Large intestine (tissue), 3 donors: ENCODE measurements around the gene TMEM154. TPM values are rescaled to one million over a fixed set of nuclear protein-coding genes. Genes with fewer than 3 reads are reported as not detected.

Experiments used
- DNase-seq, 2 donors: peaks; one replicate each; pipeline versions ENCODE4 v3.0.0 to v3.0.0-alpha.2; 2013
- H3K27ac ChIP-seq: one replicate; pipeline ENCODE4 v1.5.1; 2013; ENCODE audit warnings: low read length
- H3K27me3 ChIP-seq: 2 replicates; pipeline ENCODE4 v1.6.1; 2013; ENCODE audit warnings: low read length; ENCODE audit not compliant: control insufficient read depth, insufficient read depth
- H3K36me3 ChIP-seq: 2 replicates; pipeline ENCODE4 v1.6.1; 2013; ENCODE audit warnings: low read length; ENCODE audit not compliant: control insufficient read depth, insufficient read depth
- H3K4me1 ChIP-seq: one replicate; pipeline ENCODE4 v1.6.1; 2013; ENCODE audit warnings: low read length; ENCODE audit not compliant: control insufficient read depth, insufficient read depth
- H3K4me3 ChIP-seq: one replicate; pipeline ENCODE4 v1.5.1; 2013; ENCODE audit warnings: low read length
- H3K9me3 ChIP-seq: one replicate; pipeline ENCODE4 v1.6.1; 2013; ENCODE audit warnings: mild to moderate bottlenecking, low read depth, low read length, moderate library complexity; ENCODE audit not compliant: control insufficient read depth
- WGBS: methylation state at CpG from one replicate; pipeline ENCODE4 v1.1.5; 2013; ENCODE audit warnings: low lambda C conversion rate; ENCODE audit not compliant: insufficient coverage; 5-methylcytosine and 5-hydroxymethylcytosine counted together
- polyA plus RNA-seq: library from polyadenylated mRNA; unstranded; fragments of 120-200 nt; gene quantifications from one replicate; pipeline ENCODE4 v1.2.1, GENCODE V29; 2013

TMEM154 gene
- polyA plus RNA-seq, 1 donor: 0.90 TPM

DNA sequence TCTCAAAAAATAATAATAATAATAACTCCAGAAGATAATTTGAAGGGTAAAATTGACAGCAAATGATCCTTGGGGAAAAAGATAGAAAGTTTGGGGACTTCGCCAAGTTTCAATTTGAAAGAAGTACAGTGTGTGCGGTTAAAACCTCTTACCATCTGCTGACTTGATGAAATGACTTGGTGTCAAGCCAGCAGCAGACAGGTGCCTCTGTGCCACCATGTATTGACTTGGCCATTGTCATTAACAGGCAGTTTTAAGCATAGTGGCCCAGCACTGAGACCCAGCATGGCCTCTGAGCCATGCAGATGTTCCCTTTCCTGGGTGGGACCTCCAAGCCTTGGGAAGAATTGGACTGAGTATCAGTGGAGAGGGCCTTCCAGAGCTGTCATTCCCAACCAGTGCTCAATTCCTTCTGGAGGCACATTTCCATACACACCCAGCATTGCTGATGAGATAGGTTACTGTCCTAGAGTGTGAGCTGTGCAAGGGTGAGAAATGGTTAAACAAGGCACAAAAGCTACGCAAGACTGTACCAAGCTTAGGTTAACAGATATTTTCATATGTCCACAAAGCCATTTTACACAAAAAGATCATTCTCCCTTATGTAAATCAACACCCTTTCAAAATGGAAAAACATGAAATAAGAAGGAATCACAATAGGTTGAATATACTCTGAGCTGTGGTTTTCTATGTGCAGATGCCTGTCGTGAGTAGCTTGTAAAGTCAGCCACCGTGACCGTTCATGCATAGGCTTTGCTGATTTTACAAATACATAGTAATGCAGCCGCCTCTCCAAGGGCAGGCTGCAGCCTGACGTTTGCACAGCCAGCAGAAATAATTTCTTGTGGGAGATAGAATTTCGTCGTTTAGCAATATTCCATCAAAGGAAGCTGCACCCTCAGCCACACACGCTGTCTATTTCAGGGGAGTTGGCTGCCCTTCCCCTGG lies 84.5 kb downstream of the TMEM154 start:
- H3K36me3 ChIP-seq: no peaks in the 10 kb centered on the region
- H3K27ac ChIP-seq: no peak overlapping the region
- H3K27me3 ChIP-seq: no peaks in the 10 kb centered on the region
- H3K4me3 ChIP-seq: no peak overlapping the region
- DNase-seq: no peak
- H3K9me3 ChIP-seq: no peaks in the 10 kb centered on the region
- no peaks in the 10 kb centered on the region for H3K4me1 ChIP-seq
- WGBS: 67% methylated on average over 3 of the region's 11 CpGs

DNA sequence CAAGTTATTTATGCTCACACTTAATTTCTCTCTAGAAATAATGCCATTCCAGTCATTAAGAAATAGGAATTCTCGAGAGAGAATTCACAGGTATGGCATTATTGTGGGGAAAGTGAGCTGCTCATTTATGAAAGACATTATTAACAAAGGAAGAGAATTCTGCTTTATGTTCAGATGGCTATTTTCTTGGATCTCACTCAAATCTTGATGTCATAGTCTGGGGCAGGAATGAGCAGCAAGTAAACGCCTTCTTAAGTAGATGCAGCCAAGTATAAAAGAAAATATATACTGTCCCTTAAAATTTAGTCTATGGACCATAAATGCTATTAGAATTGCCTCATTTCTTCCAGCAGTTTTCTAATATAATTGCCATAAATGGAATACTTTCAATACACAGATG lies 85.7 kb downstream of the TMEM154 start:
- Histone ChIP-seq H3K27me3 (no peaks in the 10 kb centered on the region), H3K27ac (no peak overlapping the region), H3K36me3 (no peaks in the 10 kb centered on the region), H3K4me1 (no peaks in the 10 kb centered on the region), H3K4me3 (no peak overlapping the region), H3K9me3 (no peaks in the 10 kb centered on the region)
- DNase-seq: no peak
- no CpG with 5 or more reads among the region's 2 CpGs for WGBS

DNA sequence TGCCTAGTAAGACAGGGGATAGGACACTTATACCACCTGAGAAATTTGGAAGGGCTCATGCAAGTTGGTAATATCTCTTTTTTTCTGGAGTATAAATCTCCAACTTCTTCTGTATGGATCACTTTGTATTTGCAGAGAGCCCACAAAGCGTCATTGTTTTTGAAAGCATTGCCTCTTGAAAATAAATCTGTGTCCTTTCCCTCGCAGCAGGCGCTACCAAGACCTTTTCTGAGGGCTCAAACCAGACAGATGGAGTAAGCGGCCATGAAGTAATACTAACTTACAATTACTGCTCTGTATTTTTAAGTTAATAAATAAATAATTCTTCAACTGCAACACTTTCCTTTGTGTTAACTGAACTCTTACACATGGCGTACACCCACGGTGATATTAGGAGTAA lies 87.9 kb downstream of the TMEM154 start:
- no peaks in the 10 kb centered on the region for H3K36me3 ChIP-seq
- H3K4me1 ChIP-seq: no peaks in the 10 kb centered on the region
- no peak for DNase-seq
- no peak overlapping the region for H3K27ac ChIP-seq
- H3K9me3 ChIP-seq: peaks cover 6% of the 10 kb centered on the region
- H3K27me3 ChIP-seq: no peaks in the 10 kb centered on the region
- H3K4me3 ChIP-seq: no peak overlapping the region
- no CpG with 5 or more reads among the region's 6 CpGs for WGBS

DNA sequence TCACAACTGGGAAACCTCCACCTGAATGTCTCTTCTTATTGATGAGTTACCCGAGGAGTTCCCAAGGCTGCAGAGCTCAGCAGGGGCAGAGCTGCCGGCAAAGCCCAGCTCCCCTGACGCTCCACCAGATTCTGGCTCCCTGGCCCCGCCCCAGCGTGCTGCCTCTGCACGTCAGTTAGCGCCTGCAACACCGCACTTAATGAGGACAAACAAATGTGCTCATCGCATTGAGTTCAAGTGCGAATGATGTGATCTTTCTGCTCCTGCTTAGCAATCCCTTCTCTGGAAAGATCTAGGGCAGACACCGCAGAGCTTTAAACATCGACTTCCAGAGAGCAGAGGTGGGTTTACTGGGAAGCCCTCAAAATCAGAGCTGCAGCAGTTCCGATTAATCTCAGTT lies 88.4 kb downstream of the TMEM154 start:
- Histone ChIP-seq H3K27me3 (no peaks in the 10 kb centered on the region), H3K27ac (no peak overlapping the region), H3K36me3 (no peaks in the 10 kb centered on the region), H3K9me3 (peaks cover 6% of the 10 kb centered on the region), H3K4me1 (no peaks in the 10 kb centered on the region), H3K4me3 (no peak overlapping the region)
- peak in 1 of 2 donors; percentile 39 for DNase-seq
- WGBS: 40% methylated on average over 1 of the region's 13 CpGs

DNA sequence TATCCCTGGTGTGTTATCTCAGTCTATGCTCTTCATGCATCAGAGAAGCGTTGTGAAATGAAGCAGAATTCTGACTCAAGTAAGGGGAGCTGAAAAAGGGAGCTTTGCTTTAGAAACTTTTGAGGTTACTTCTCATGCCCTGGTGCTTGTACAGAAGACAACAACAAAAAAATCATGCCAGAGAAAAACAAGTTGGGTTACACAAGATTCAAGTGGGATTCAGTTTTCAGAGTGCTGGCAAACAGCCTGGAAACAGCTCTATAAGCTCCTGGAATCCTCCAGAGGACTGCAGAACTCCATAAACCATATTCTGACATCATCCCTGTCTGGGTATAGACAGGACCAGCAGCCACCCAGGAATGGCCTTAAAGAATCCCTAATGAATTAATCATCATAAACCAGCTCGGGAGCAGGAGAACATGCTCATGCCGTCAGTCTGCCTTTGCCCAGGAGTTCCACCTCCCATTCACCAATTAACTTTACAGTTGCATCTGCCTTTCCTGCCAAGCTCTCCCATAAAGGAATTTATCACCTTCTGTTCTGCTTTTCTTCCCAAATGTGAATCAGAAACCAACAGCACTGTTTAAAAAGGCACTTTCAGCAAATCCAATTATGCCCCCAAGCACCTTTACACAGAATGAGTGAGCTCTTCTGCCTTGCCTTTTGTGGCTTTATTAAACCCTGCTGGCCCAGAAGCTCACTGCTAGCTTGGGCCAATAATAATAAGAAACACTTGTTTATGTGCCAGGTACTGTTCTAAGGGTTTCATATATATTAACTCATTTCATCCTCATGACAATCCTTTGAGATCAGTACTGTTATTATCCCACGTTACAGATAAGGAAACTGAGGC lies 89.4 kb downstream of the TMEM154 start:
- Histone ChIP-seq H3K27ac (no peak overlapping the region), H3K9me3 (peaks cover 6% of the 10 kb centered on the region), H3K4me3 (no peak overlapping the region), H3K4me1 (no peaks in the 10 kb centered on the region), H3K27me3 (no peaks in the 10 kb centered on the region), H3K36me3 (no peaks in the 10 kb centered on the region)
- peak; percentile 38 to 67 for DNase-seq
- WGBS: 60% methylated on average over 1 of the region's 4 CpGs

DNA sequence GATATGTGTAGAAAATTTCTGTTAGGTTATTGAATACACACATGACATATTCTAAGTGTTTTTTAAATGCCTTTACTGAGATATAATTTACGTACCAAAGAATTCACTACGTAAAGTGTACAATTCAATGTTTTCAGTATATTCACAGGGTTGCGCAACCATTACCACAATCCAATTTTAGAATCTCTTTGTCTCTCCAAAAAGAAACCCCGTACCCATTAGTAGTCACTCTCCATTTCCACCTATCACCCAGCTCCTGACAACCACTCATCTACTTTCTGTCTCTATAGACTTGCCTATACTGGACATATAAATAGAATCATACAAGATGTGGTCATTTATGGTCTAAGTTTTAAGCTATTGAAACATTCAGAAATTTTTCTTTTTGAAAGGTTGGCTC lies 90.9 kb downstream of the TMEM154 start:
- WGBS: 100% methylated on average over 3 of the region's 4 CpGs
- H3K27me3 ChIP-seq: no peaks in the 10 kb centered on the region
- H3K4me3 ChIP-seq: no peak overlapping the region
- no peaks in the 10 kb centered on the region for H3K4me1 ChIP-seq
- no peak overlapping the region for H3K27ac ChIP-seq
- H3K36me3 ChIP-seq: no peaks in the 10 kb centered on the region
- DNase-seq: no peak
- H3K9me3 ChIP-seq: peaks cover 6% of the 10 kb centered on the region

DNA sequence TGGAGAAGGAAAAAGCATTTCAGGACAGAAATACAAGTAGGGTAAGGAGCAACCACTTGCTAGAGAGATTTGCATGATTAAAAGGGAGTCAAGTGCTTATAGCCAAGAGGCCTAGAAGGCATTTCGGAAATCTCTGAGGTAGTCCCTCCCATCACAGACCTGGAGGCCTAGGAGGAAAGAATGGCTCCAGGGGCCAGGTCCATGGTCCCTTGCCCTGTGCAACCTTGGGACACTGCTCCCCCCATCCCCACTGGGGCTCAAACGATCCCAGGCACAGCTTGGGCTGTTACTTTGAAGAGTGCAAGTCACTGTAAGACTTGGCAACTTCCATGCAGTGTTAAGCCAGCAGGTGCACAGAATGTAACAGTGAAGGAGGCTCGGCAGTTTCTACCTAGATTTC lies 92.7 kb downstream of the TMEM154 start:
- Histone ChIP-seq H3K9me3 (peaks cover 6% of the 10 kb centered on the region), H3K4me3 (no peak overlapping the region), H3K27ac (no peak overlapping the region), H3K36me3 (no peaks in the 10 kb centered on the region), H3K27me3 (no peaks in the 10 kb centered on the region), H3K4me1 (no peaks in the 10 kb centered on the region)
- DNase-seq: no peak
- WGBS: no CpG with 5 or more reads among the region's 3 CpGs

DNA sequence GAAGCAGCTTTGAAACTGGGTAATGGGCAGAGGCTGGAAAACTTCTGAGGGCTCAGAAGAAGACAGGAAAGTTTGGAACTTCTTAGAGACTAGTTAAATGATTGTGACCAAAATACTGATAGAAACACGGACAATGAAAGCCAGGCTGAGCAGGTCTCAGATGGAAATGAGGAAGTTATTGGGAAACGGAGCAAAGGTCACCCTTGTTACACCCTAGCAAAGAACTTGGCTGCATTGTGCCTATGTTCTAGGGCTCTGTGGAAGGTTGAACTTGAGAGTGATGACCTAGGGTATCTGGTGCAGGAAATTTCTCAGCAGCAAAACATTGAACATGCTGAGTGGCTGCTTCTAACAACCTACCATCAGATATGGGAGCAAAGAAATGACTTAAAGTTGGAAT lies 93.1 kb downstream of the TMEM154 start:
- peak in 1 of 2 donors; percentile 43 for DNase-seq
- peaks cover 6% of the 10 kb centered on the region for H3K9me3 ChIP-seq
- no peak overlapping the region for H3K27ac ChIP-seq
- no peaks in the 10 kb centered on the region for H3K27me3 ChIP-seq
- 40% methylated on average over 1 of the region's 2 CpGs for WGBS
- H3K4me3 ChIP-seq: no peak overlapping the region
- no peaks in the 10 kb centered on the region for H3K4me1 ChIP-seq
- no peaks in the 10 kb centered on the region for H3K36me3 ChIP-seq

DNA sequence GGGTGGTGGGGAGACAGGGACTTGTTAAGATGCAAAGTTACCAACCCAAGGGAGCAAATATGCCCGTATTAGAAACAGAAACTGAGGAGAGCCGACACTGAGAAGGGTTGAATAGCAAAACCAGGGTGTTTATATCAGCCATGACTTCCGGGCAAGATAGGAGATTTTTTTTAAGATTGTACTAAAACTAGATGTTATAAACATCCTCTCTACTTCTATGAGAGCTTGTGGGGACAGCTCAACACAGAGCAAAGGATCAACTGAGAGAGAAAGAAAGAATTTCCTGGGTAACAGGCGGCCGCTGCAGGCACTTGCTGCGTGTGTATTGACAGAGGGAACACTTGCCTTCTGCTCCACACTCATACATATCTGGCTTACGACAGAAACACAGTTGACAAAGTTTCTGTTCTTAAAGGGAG lies 94.8 kb downstream of the TMEM154 start:
- no peak overlapping the region for H3K27ac ChIP-seq
- H3K9me3 ChIP-seq: peaks cover 6% of the 10 kb centered on the region
- peaks cover 4% of the 10 kb centered on the region for H3K4me1 ChIP-seq
- no peak for DNase-seq
- no peaks in the 10 kb centered on the region for H3K27me3 ChIP-seq
- no peak overlapping the region for H3K4me3 ChIP-seq
- H3K36me3 ChIP-seq: no peaks in the 10 kb centered on the region
- WGBS: 50% methylated on average over 1 of the region's 7 CpGs

DNA sequence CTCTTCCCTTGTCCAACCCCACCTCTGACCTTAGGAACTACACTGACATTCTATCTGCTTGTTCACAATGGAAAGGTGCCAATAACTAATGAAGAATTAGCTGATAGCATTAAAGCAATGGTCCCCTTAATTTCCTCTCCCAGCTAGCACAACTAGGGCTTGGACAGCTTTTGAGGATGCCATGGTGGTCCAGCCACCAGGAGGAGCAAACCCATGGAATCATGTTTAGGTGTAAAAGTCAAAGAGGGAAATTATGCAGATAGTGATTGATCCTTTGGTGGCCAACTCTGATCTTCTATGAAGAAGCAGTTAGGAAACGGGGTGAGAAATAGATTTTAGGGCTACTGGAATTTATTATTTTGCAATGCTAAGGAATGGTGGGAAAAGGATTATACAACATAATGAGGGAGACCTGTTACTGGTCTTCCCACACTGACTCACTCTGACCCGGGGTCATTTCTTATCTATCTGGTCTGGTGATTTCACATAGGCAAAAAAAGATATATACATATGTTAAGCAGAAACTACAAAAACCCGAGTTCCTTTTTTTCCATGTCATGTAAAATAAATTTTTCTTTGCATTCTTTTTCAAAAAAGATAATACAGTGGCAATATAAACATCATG lies 98.1 kb downstream of the TMEM154 start:
- Histone ChIP-seq H3K36me3 (no peaks in the 10 kb centered on the region), H3K27ac (no peak overlapping the region), H3K27me3 (no peaks in the 10 kb centered on the region), H3K9me3 (no peaks in the 10 kb centered on the region), H3K4me3 (no peak overlapping the region), H3K4me1 (peaks cover 15% of the 10 kb centered on the region)
- 88% methylated on average over 1 of the region's 3 CpGs for WGBS
- DNase-seq: peak in 1 of 2 donors; percentile 48
